Gastrocnemius medialis (tissue), 4 donors: ENCODE measurements around the gene DNAJB5. TPM values are rescaled to one million over a fixed set of nuclear protein-coding genes. Genes with fewer than 3 reads are reported as not detected.

ENCODE experiments used
- ATAC-seq, 2 donors: fragments of 150-250 bp; one replicate each; pipeline ENCODE4 v1.9.1; 2016
- DNase-seq, 2 donors: peaks; one replicate each; pipeline ENCODE4 v3.0.0-alpha.2; 2019
- H3K27ac ChIP-seq, 4 donors: fragments of 200-600 bp; sonication (generic); 1 replicate in 1 of 4; 2 replicates in 3 of 4; pipeline ENCODE4 v1.5.1; 2016 to 2018; ENCODE audit warnings: mild to moderate bottlenecking in 2 of 4, moderate library complexity in 1 of 4
- H3K27me3 ChIP-seq, 3 donors: fragments of 200-600 bp; sonication (generic) in 2 of 3; 1 replicate in 1 of 3; 2 replicates in 2 of 3; pipeline versions ENCODE4 v1.5.1 to v1.6.0; 2016 to 2019; ENCODE audit warnings: mild to moderate bottlenecking in 1 of 3, moderate library complexity in 1 of 3
- H3K36me3 ChIP-seq, 2 donors: fragments of 200-600 bp; sonication (generic) in 1 of 2; one replicate each; pipeline ENCODE4 v1.5.1; 2017 to 2018
- H3K4me1 ChIP-seq, 2 donors: fragments of 200-600 bp; sonication (generic) in 1 of 2; one replicate each; pipeline ENCODE4 v1.5.1; 2016 to 2017; ENCODE audit warnings: mild to moderate bottlenecking in 2 of 2
- H3K4me3 ChIP-seq, 4 donors: fragments of 200-600 bp; sonication (generic) in 3 of 4; 1 replicate in 1 of 4; 2 replicates in 3 of 4; pipeline ENCODE4 v1.5.1; 2016 to 2019; ENCODE audit warnings: mild to moderate bottlenecking in 2 of 4
- H3K9me3 ChIP-seq, 3 donors: fragments of 200-600 bp; sonication (generic) in 2 of 3; 1 replicate in 1 of 3; 2 replicates in 2 of 3; pipeline ENCODE4 v1.5.1; 2016 to 2019
- CTCF ChIP-seq, 5 experiments: fragments of 450-650 bp in 3 of 5; fragments of 200-600 bp in 2 of 5; sonication (generic) in 2 of 5; IDR thresholded peaks in 4 of 5; conservative IDR thresholded peaks in 1 of 5; 1 replicate in 4 of 5; 2 replicates in 1 of 5; pipeline ENCODE4 v1.5.1; 2016 to 2019; ENCODE audit warnings: antibody characterized with exemption in 5 of 5, mild to moderate bottlenecking in 3 of 5, moderate library complexity in 3 of 5
- POLR2A ChIP-seq, 2 donors: fragments of 450-650 bp; IDR thresholded peaks; one replicate each; pipeline ENCODE4 v1.6.1; 2017; ENCODE audit warnings: antibody characterized with exemption in 2 of 2, mild to moderate bottlenecking in 2 of 2, moderate library complexity in 2 of 2
- in situ Hi-C, 4 donors: fragments of 200-750 bp; cut with MboI; loops; one replicate each; pipeline versions ENCODE4 v1.15.0 to v1.8.0; 2017; ENCODE audit warnings: low sequenced_read_pairs in 4 of 4
- intact Hi-C: fragments of 100-400 bp; cut with DNase I; formaldehyde crosslinking; loops from one replicate; pipeline ENCODE4 v1.15.1; 2023; ENCODE audit warnings: low total_unique reads
- total RNA-seq, 4 donors: library from RNA; depleted of rRNA; stranded (reverse); fragments of >200 nt; gene quantifications; one replicate each; pipeline versions ENCODE4 v1.1.0 to v1.2.3, GENCODE V29; 2016

Gene DNAJB5
- total RNA-seq, 4 donors from 2014 or later = 75.3 to 187 (median 128) TPM

GRCh38 chr9:34996181-34996904 is 6.8 kb downstream of the DNAJB5 start:
- intact Hi-C loops (loop anchor here (10.0 kb wide), 3 partner anchors 658 to 952 kb away; partner anchors contain the start of genes CCDC107, HINT2, RMRP and SIT1), in situ Hi-C loops (no loop called here)

GRCh38 chr9:34996905-34997279 is 7.3 kb downstream of the DNAJB5 start:
- intact Hi-C loops (loop anchor here (10.0 kb wide), 3 partner anchors 658 to 952 kb away; partner anchors contain the start of genes CCDC107, HINT2, RMRP and SIT1), in situ Hi-C loops (no loop called here)
- Histone ChIP-seq H3K9me3 (no peaks in the 10 kb centered on the region), H3K27me3 (no peaks in the 10 kb centered on the region), H3K36me3 (peaks cover 2 to 22% of the 10 kb centered on the region in 2 donors), H3K4me3 (peak overlapping the region in 3 of 4 donors; percentile 63 to 73 (median 71)), H3K4me1 (peaks cover 48 to 61% of the 10 kb centered on the region in 2 donors), H3K27ac (peak overlapping the region in 1 of 4 donors; percentile 93)
- DNase-seq (no peak), ATAC-seq (no peak)
- TF ChIP-seq POLR2A (IDR thresholded peaks at IDR 0.05) (no peak), CTCF (IDR thresholded peaks at IDR 0.05 in 4 of 5, conservative IDR thresholded peaks at IDR 0.05 in 1 of 5) (no peak)

More at GRCh38 chr9:34996181-34996904, 6.8 kb downstream of the DNAJB5 start:
- Histone ChIP-seq H3K27me3 (no peaks in the 10 kb centered on the region), H3K4me3 (peak overlapping the region; percentile 58 to 73 (median 67)), H3K4me1 (peaks cover 45 to 58% of the 10 kb centered on the region in 2 donors), H3K27ac (peak overlapping the region in 1 of 4 donors; percentile 93), H3K9me3 (no peaks in the 10 kb centered on the region), H3K36me3 (peaks cover 2 to 22% of the 10 kb centered on the region in 2 donors)
- DNase-seq (no peak), ATAC-seq (no peak)
- TF ChIP-seq POLR2A (IDR thresholded peaks at IDR 0.05) = no peak
- TF ChIP-seq CTCF (IDR thresholded peaks at IDR 0.05 in 4 of 5, conservative IDR thresholded peaks at IDR 0.05 in 1 of 5) = no peak

- Histone ChIP-seq H3K36me3 (peaks cover 2 to 22% of the 10 kb centered on the region in 2 donors), H3K4me1 (peaks cover 48 to 61% of the 10 kb centered on the region in 2 donors), H3K9me3 (no peaks in the 10 kb centered on the region), H3K4me3 (peak overlapping the region in 2 of 4 donors; percentile 26 to 71), H3K27ac (peak overlapping the region in 1 of 4 donors; percentile 93), H3K27me3 (no peaks in the 10 kb centered on the region)
- no peak for ATAC-seq
- TF ChIP-seq POLR2A (IDR thresholded peaks at IDR 0.05) = no peak
- TF ChIP-seq CTCF (IDR thresholded peaks at IDR 0.05 in 4 of 5, conservative IDR thresholded peaks at IDR 0.05 in 1 of 5) = no peak
- in situ Hi-C loops (no loop called here), intact Hi-C loops (loop anchor here (10.0 kb wide), 3 partner anchors 657 to 953 kb away; partner anchors contain the start of genes CCDC107, HINT2, RMRP and SIT1)
- no peak for DNase-seq
Observed at GRCh38 chr9:34997379-34997781, 7.8 kb downstream of the DNAJB5 start.

- H3K4me3 ChIP-seq = no peak overlapping the region
- in situ Hi-C loops (no loop called here), intact Hi-C loops (loop anchor here (10.0 kb wide), 3 partner anchors 657 to 953 kb away; partner anchors contain the start of genes CCDC107, HINT2, RMRP and SIT1)
- no peaks in the 10 kb centered on the region for H3K9me3 ChIP-seq
- H3K27ac ChIP-seq = peak overlapping the region in 1 of 4 donors; percentile 93
- H3K4me1 ChIP-seq = peaks cover 53 to 58% of the 10 kb centered on the region in 2 donors
- peaks cover 2 to 22% of the 10 kb centered on the region in 2 donors for H3K36me3 ChIP-seq
- DNase-seq (no peak), ATAC-seq (no peak)
- no peak for TF ChIP-seq CTCF (IDR thresholded peaks at IDR 0.05 in 4 of 5, conservative IDR thresholded peaks at IDR 0.05 in 1 of 5)
- no peak for TF ChIP-seq POLR2A (IDR thresholded peaks at IDR 0.05)
- no peaks in the 10 kb centered on the region for H3K27me3 ChIP-seq
Observed at GRCh38 chr9:34998266-34998665, 8.7 kb downstream of the DNAJB5 start.
